ENCODE data around the gene GSAP.
A peak's percentile ranks its signal among the peaks of the same experiment; 100 is the strongest.

The GSAP gene

DNA sequence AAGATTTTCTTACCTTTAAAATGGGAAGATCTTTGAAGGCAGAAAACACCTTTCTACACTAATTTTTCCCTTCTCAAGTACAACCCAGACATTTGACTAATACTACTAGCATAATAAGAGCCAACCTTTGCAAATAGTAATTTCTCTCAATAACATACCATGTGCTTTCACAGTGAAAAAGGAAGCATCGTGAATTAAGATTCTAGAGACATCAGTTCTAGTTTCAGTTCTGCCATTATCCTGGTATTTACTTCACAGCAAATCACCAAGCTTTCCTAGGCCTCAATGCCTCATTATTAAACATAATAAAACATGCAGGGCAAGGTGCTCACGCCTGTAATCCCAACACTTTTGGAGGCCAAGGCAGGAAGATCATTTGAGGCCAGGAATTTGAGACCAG, 24.9 kb downstream of the GSAP start:
- DNase-seq (ENCODE audit: low read depth): no peak
- H3K4me3 ChIP-seq (ENCODE audit: low read length): no peak overlapping the region
- TF ChIP-seq, protein P1, sequence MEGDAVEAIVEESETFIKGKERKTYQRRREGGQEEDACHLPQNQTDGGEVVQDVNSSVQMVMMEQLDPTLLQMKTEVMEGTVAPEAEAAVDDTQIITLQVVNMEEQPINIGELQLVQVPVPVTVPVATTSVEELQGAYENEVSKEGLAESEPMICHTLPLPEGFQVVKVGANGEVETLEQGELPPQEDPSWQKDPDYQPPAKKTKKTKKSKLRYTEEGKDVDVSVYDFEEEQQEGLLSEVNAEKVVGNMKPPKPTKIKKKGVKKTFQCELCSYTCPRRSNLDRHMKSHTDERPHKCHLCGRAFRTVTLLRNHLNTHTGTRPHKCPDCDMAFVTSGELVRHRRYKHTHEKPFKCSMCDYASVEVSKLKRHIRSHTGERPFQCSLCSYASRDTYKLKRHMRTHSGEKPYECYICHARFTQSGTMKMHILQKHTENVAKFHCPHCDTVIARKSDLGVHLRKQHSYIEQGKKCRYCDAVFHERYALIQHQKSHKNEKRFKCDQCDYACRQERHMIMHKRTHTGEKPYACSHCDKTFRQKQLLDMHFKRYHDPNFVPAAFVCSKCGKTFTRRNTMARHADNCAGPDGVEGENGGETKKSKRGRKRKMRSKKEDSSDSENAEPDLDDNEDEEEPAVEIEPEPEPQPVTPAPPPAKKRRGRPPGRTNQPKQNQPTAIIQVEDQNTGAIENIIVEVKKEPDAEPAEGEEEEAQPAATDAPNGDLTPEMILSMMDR (IDR thresholded peaks at IDR 0.05; ENCODE audit: insufficient read depth, low read depth, low read length, missing control alignments): no peak

GRCh38 chr7:77388055-77388641, 28.0 kb downstream of the GSAP start:
- no peak overlapping the region for H3K4me3 ChIP-seq (ENCODE audit: low read length)
- TF ChIP-seq, protein P1 (IDR thresholded peaks at IDR 0.05; ENCODE audit: insufficient read depth, low read depth, low read length, missing control alignments): no peak
- no peak for DNase-seq (ENCODE audit: low read depth)

DNA sequence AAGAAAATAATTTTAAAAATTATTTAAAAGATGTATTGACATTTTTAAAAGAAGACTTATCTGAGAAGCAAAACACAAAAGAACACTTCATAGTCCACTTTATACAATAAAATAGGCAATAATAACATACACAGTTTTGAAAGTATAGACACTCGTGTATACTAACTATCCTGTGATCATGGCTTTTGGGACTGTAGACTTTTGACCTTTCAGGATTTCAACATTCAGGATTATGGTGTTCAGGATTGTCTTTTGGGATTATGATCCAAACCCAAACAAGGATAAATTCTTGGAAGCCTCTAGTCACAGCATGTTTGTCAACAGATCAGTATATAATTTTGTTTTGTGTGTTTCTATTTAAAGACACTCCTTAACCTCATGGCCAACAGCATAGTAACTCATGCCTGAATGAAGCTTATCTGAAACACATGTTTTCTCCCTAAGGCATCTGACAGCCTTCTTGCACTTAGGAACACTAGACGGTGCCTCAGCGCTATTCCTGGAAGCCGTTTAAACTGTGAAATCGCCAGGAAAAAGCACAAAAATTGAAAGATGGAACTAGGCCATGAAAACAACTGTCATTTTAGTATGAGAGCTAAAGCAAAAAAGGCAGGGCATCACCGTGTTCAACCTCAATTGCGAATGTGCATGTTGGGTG, 29.9 kb downstream of the GSAP start:
- TF ChIP-seq, protein P1 (IDR thresholded peaks at IDR 0.05; ENCODE audit: insufficient read depth, low read depth, low read length, missing control alignments): no peak
- H3K4me3 ChIP-seq (ENCODE audit: low read length): no peak overlapping the region
- DNase-seq (ENCODE audit: low read depth): no peak

GRCh38 chr7:77383333-77383740, 32.8 kb downstream of the GSAP start:
- peak; percentile 47 for DNase-seq (ENCODE audit: low read depth)
- H3K4me3 ChIP-seq (ENCODE audit: low read length): no peak overlapping the region
- TF ChIP-seq, protein P1 (IDR thresholded peaks at IDR 0.05; ENCODE audit: insufficient read depth, low read depth, low read length, missing control alignments): no peak

DNA sequence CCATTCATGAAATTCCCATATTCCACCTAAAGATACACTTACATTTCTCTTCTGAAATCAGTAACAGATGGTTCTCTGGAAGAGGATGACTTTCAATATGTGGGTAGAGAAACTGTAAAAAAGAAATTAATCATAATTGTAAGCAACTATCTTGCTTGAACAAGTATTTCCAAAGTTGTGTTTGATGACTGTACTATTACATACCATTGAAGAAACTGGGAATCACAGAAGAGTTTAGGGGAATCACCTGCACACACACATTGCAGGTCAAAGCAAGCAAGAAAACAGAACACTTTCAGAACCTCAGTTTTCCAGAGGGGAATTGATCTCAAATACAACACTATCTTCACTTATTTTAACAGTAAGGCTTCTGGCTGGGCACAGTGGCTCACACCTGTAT, 33.6 kb downstream of the GSAP start:
- peak; percentile 58 for DNase-seq (ENCODE audit: low read depth)
- H3K4me3 ChIP-seq (ENCODE audit: low read length): no peak overlapping the region
- TF ChIP-seq, protein P1 (IDR thresholded peaks at IDR 0.05; ENCODE audit: insufficient read depth, low read depth, low read length, missing control alignments): no peak

- no peak overlapping the region for H3K4me3 ChIP-seq (ENCODE audit: low read length)
- DNase-seq (ENCODE audit: low read depth): no peak
- TF ChIP-seq, protein P1 (IDR thresholded peaks at IDR 0.05; ENCODE audit: insufficient read depth, low read depth, low read length, missing control alignments): no peak
Measured at GRCh38 chr7:77378584-77378983, 37.6 kb downstream of the GSAP start.

DNA sequence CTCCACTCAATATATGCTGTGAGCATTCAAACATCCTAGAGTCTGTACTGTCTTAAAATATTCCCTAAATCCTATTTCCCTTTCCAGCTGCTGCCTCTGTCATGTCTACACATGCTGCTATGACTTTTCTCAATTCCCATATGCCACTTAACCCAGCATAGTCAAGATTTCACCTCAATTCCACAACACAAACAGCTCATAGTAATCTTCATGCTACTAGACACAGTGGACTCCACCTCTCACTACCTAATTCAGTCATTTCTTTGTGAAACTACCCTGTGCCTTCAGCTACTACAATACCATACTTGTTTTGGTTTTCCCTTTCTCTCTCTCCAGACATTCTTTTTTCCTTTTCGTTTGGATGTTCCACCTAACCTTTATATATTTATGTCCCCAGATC, 45.5 kb downstream of the GSAP start:
- TF ChIP-seq, protein P1 (IDR thresholded peaks at IDR 0.05; ENCODE audit: insufficient read depth, low read depth, low read length, missing control alignments): no peak
- peak; percentile 37 for DNase-seq (ENCODE audit: low read depth)
- no peak overlapping the region for H3K4me3 ChIP-seq (ENCODE audit: low read length)

Data from epithelial cell of esophagus (primary cell).